GM21381 (cell line): ENCODE data around the gene NR1I3.

Experiments used
- ATAC-seq: cut with Tn5 transposase; IDR thresholded peaks from one replicate; pipeline ENCODE4 v1.9.1; 2021; ENCODE audit warnings: mild to moderate bottlenecking, moderate library complexity; ENCODE audit not compliant: unreplicated experiment

NR1I3 gene

DNA sequence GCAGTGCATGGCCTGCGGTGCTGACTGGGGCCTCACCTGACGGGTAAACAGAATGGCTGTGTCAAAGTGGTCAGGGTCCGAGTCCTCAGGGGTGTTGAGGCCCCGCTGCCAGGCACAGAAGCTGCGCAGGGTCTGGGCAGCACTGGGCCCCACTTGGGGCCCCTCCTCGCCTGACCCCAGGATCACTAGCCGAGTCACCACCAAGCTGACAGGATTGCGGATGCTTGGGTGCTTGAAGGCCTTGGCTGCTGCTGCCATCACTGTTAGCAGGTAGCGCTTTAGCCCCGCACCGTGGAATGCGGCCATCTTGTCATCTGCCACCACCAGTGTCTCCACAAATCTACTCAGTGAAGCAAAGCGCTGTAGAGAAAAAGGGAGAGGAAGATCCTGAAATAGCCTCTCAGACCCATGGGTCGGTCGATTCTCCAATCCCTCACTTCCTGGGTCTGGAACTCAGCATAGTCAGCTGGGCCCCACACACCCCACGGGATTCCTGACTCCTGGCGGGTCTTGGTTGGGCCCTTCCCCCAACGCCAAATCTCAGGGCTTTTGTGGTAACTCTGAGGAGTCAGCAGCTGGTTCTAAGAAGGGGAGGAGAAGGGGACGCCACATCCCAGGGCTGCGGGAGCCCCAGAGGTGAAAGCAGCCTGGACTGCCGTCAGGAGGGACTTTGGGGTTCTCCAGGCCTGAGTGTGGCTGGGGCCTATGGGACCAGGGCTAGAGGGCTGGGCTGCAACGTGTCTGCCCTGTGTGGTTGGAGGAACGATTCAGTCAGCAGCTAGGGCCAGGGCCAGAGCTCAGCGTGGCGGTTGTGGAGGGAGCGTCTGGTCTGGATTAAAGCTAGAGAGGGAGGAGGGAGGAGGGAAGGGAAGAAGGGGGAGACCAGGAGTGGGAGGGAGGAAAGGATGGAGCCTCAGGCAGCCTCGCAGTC, 41.2 kb downstream of the NR1I3 start:
- no peak for ATAC-seq

DNA sequence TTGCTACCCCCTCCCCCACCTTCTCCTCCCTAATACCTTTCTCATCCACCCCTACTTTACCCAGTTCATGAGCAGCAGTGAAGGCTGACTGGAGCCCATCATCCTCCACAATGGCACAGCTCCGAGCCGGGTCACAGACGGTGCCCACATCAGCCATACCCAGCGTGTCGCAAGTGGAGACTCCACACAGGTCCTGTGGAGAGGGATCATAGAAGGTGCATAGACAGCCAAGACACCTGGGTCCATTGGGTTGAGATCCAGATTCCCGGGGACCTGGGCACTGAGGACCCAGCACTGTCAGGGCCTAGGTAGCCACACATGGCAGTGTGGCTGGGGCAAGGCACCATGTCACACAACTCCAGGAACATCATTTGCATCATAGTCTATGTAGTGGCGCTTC, 41.9 kb downstream of the NR1I3 start:
- ATAC-seq, result no peak

DNA sequence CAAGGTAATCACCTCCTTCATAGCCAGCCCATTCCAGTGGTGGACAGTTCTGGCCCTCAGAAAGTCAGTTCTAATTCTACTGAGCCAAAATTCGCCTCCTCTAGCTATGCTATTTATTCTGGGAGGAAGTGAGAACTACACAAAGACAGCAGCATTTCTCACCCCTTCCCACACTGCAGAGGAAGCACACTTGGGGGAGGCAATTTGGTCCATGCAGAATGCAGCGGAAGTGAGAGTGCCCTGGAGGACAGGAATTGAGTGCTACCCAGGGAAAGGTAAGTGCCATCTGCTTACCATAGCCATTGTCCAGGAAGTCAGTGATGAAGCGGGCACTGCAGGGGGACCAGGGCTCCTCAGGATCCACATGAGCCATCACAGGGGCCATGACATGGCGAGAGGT, 42.8 kb downstream of the NR1I3 start:
- ATAC-seq, result peak; percentile 53

DNA sequence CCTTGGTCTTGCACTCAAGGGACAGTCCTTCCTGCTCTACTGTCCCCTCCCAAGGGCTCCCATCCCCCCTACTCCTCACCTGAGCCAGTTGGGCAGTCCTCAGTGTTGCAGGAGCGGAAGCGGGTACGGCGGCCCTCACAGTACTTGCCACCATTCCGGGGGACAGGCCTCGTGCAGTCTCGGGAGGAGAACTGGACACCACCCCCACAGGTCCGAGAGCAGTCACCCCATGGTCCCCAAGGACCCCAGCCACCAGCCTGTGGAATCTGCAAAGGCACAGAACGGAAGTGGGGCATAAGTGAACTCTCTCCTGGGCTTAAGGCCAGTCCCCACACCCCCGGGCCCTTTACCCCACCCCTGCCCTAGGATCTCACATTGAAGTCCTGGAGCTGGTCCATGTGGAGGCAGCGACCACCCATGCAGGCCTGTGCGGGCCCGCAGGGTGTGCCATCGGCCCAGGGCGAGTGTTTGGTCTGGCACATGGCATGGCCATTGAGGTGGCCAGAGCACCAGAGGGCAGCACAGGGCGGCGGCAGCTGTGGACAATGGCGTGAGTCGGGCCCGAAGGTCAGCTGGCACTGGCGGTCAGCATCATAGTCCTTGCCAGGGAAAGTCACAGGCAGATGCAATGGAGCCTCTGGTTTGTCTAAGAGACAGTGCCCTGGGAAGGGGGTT, 44.3 kb downstream of the NR1I3 start:
- ATAC-seq, result no peak

DNA sequence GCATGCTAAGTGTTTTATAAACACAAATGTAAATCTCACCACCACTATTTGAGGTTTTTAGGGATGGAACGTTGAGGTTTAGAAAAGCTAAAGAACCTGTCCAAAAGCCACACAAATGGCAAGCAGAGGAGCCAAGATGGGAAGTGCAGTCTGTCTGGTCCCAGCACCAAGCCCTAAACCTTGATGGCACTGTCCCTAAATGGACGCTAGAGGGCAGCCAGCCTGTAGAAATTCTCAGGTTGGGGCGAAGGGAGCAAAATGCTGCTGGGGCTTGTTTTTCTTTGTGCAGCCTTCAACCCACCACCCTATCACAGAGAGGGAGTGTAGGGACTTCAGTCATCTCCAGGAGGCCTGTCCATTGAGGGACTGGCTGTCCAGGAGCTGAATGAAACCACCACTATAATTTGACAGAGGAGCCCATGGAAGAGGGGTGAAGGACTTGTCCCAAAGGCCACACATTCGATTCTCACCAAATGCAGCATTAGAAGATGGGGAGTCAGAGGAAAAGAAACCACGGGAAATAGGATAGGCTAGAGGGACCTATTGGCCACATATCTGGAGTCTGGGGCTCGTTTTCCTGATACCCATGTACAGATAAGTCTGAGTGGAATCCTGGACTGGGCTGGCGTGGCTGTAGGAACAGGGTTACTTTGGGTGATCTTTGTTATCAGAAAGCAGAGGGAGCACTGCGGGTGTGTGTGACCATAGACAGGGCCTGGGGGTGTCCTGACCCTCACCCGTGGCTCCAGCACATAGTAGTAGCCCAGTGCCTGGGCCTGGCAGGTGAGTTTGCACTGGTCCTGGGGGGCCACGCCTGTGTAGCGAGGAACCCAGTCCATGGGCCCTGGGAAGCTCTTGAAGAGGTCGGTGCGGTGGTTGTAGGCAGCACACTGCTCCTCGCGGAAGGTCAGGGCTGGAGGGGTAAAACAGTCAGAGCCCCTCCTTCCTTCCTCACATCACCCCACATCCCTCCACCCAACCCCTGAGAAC, 45.2 kb downstream of the NR1I3 start:
- ATAC-seq, result peak; percentile 52

DNA sequence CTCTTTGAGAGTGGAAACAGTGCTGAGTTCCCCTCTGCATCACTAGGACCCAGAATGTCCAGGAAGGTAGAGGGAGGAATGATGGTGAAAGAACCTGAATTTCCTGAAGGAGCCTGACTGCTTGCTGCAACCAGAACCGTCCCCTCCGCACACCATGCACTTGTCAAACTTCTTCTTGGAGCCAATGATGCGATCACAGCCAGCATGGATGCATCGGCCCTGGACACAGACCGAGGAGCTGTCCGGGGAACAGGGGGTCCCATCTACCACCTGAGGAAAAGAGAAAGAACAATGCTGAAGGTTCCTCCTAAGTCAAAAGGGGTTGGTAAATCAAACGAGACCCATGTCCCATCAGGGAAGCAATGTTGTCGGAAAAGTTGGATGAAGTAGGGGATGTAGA, 46.0 kb downstream of the NR1I3 start:
- no peak for ATAC-seq

DNA sequence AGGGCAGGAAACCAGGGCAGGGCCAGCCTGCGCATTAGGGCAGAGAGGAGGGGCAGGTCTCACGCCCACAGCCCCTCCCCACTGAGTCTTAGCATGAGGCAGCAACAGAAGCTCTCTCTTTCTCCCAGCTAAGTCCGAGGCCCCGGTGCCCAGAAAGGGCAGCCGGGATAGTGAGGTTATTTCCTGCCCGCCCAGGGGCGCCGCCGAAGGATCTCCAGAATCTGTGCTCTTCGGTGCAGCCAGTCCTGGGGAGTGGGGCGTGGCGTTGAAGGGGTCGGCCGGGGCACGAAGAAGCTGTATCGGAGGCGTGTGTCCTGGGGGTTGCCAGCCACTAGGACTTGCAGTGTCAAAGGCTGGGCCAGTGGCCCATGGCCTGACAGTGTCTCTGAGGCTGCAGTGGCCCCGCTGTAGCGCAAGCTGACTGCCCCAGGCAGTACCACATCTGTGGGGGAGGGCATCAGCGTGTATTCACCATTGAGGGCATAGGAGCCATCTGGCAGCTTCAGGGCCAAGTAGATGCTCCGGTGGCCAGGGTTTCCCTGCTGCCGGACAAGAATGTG, 47.0 kb downstream of the NR1I3 start:
- ATAC-seq, result no peak

DNA sequence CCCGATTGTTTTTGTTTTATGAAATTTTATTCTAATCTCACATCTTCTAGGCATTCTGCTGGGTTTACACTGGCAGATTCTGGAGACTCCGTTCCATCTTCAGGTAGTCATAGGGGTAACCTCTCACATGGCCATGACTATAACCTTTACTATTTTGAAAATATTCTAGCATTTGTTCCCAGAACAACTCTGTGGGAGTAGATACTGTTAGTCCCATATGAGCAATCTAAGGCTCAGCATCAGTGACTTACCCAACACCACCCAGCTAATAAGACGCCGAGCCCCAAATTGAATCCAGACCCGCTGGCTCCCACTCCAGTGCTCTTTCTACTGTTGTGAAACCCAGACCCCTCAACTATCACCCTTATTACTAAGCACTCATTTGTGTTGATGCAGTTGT, 49.0 kb downstream of the NR1I3 start:
- ATAC-seq, result no peak

DNA sequence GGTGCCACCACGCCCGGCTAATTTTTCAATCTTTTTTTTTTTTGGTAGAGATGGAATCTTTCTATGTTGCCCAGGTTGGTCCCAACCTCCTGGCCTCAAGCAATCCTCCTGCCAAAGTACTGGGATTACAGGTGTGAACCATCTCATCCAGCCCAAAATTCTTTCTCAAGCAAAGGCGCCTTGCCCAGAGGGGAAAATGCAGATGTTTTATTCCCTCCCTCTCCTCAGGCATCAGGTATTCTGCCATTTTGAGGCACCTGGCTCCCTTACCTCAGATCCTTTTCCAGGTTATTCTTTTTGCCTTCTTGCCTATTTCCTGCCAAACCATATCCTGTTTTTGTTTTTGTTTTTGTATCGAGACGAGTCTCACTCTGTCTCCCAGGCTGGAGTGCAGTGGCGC, 49.6 kb downstream of the NR1I3 start:
- no peak for ATAC-seq

DNA sequence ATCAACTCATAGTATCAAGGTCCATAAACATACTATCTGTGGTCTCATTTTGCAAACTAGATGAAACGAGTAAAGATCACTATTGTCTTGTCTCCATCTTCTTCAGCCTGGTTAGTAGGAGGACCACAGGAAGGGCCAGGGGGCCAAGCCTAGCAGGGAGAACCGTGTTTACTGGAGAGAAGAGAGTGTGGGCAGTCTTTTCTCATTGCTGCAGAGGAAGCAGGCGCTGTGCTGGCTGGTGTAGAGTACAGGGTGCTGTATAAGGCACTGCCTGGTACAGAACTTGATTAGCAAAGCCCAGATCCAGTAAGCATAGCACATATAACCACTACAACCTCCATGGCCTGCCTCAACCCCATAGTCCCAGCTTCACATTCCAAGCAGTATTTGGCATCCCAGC, 50.7 kb downstream of the NR1I3 start:
- ATAC-seq, result no peak

DNA sequence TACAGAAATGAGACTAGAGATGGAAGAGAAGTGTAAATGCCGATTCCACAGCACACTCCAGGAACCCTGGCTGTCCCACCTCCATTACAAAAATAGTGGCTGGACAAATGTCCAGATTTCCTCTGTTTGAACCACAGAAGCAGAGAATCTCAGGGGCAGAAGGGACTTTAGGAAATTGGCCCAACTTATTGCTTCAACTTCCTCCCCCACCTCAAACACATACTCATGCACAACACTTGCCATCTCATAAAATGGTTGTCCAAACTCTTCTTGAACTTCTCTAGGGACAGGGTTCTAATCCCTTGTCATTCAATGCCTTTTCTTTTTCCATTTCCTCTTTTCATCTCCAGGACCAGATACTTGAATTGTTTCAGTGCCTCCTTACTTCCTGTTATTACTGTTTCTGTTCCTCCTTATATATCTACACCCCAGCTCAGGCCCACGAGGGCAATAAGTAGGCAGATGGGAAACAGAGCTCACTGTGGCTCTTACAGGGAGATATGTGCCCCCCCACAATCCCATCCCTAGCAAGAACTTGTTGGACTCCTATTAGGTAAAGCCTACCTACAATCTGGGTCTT, 52.2 kb downstream of the NR1I3 start:
- peak; percentile 12 for ATAC-seq

DNA sequence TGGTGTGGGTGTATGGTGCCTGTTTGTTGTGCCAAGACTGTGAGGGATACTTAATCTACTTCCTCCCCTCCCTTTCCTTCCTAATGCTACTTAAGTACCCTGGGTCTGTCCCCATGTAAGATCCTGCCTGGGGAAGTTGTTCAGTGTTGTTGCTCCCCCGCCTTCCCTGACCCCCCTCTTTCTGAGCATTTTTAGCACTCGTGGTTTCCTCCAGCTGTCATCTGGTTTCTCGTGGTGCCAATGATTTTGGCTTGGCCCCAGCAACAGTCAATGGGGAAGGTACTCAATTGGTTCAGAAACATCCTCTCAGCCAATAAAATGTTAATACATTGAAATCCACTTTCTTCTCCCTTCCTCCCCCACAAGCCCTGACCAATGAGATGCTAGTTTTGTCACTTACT, 52.7 kb downstream of the NR1I3 start:
- ATAC-seq, result peak; percentile 63

DNA sequence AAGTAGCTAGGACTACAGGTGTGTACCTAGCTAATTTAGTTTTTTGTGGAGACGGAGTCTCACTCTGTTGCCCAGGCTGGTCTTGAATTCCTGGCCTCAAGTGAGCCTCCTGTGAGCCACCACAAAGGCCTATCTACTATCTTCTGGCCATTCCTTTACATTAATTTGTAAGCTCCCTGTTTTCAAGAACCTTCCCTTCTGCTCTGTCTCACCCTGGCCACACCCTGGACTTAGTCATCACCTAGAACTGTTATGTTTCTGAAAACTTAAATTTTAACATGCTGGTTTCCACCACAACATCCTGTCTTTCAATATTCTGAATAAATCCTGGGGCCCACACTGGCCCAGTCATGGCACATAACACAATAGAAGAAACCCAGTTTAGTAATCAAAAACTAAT, 55.8 kb downstream of the NR1I3 start:
- no peak for ATAC-seq

DNA sequence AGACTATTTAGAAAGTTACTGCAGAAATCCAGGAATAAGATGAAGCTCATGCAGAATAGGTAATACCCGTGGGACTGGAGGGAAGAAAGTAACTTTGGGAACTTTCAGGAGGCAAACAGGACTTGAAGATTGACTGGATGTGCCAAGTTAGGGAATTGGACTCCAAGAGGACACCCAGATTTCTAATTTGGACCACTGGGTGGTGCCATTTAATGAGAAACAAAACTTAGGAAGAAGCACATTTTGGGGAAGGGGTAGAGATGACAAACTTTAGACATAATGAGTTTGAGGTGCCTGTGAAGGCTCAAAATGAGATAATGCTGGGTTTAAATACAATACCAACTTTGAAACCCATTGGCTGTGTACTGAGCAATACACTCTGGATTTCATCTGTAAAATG, 57.4 kb downstream of the NR1I3 start:
- ATAC-seq, result no peak

DNA sequence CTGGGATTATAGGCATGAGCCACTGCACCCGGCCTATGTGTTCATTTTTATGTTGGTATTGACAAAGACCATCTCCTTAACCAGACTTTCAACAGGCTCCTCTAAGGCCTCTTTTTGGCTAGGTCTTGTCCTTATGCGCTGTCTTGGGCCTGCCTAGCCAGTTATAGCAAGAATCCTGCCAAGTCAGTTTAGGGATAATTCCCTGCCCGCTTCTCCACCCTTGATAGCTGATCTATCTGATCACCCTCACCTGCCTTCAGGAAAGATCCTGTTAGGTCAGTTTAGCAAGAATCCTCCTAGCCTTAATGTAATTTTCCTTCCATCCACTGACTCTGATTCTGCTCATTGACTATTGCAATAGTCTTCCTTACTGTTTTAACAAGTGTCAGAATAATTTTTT, 58.3 kb downstream of the NR1I3 start:
- no peak for ATAC-seq
